H1 (cell line): ENCODE data around the gene CEACAM16. TPM values are rescaled to one million over a fixed set of nuclear protein-coding genes. Genes with fewer than 3 reads are reported as not detected.

Source experiments
- CTCF ChIA-PET: fragments of 300-600 bp; sonication (Branson Sonifier 250); formaldehyde crosslinking; loops from one replicate; lab custom pipeline; 2021; ENCODE audit not compliant: partially characterized antibody; lab: Charles Lee
- POLR2A ChIA-PET: fragments of 300-600 bp; sonication (Branson Sonifier 250); formaldehyde crosslinking; loops from one replicate; lab custom pipeline; 2021; ENCODE audit warnings: inconsistent platforms; ENCODE audit not compliant: partially characterized antibody; lab: Charles Lee
- DNase-seq, 2 experiments: peaks; one replicate each; pipeline versions ENCODE4 v3.0.0 to v3.0.0-alpha.2; 2010 to 2022; ENCODE audit warnings: low spot score in 2 of 2, low read depth in 1 of 2, mixed read lengths in 1 of 2
- FAIRE-seq: peaks from 2 replicates; lab custom pipeline; 2011; peaks lifted over from hg19 to GRCh38; lab: Jason Lieb, UNC
- H2AFZ ChIP-seq: 2 replicates; pipeline ENCODE4 v1.8.1; 2012; ENCODE audit warnings: low read length, inconsistent platforms
- H2AK5ac ChIP-seq: 2 replicates; pipeline ENCODE4 v1.6.1; 2013; ENCODE audit warnings: low read depth, low read length
- H2BK120ac ChIP-seq: replicated peaks from 2 replicates; pipeline ENCODE3; 2013; ENCODE audit warnings: low read depth, low read length, inconsistent platforms
- H2BK12ac ChIP-seq: 2 replicates; pipeline ENCODE4 v1.6.1; 2013; ENCODE audit warnings: low read depth, low read length
- H2BK15ac ChIP-seq: 2 replicates; pipeline ENCODE4 v1.6.1; 2013; ENCODE audit warnings: low read length
- H2BK20ac ChIP-seq: 2 replicates; pipeline ENCODE4 v1.6.1; 2013; ENCODE audit warnings: low read length
- H2BK5ac ChIP-seq: 2 replicates; pipeline ENCODE4 v1.6.1; 2013; ENCODE audit warnings: low read depth, low read length
- H3K14ac ChIP-seq: 2 replicates; pipeline ENCODE4 v1.6.1; 2013; ENCODE audit warnings: inconsistent platforms; ENCODE audit not compliant: insufficient read length
- H3K18ac ChIP-seq: 2 replicates; pipeline ENCODE4 v1.6.1; 2013; ENCODE audit warnings: low read length; ENCODE audit errors: extremely low read depth
- H3K23ac ChIP-seq: 2 replicates; pipeline ENCODE4 v1.6.1; 2013; ENCODE audit warnings: inconsistent platforms; ENCODE audit not compliant: insufficient read length
- H3K23me2 ChIP-seq: 2 replicates; pipeline ENCODE4 v1.6.1; 2013; ENCODE audit warnings: low read depth, low read length
- H3K27ac ChIP-seq: 2 replicates; pipeline ENCODE4 v1.6.1; 2011; ENCODE audit warnings: low read depth, low read length, inconsistent platforms
- H3K27me3 ChIP-seq, 4 experiments: replicated peaks in 1 of 4; 1 replicate in 1 of 4; 2 replicates in 3 of 4; pipeline versions ENCODE4 v1.6.1 to v1.8.1; 2011 to 2013; ENCODE audit warnings: low read length in 3 of 4, mild to moderate bottlenecking in 3 of 4, inconsistent platforms in 2 of 4, mixed read lengths in 2 of 4, moderate library complexity in 1 of 4; ENCODE audit not compliant: control insufficient read depth in 3 of 4, insufficient read depth in 3 of 4; ENCODE audit errors: extremely low read depth in 1 of 4
- H3K36me3 ChIP-seq, 4 experiments: 2 replicates each; pipeline versions ENCODE4 v1.6.1 to v1.8.1; 2011 to 2013; ENCODE audit warnings: mild to moderate bottlenecking in 4 of 4, low read length in 3 of 4, moderate library complexity in 2 of 4, control low read depth in 1 of 4, inconsistent platforms in 1 of 4; ENCODE audit not compliant: insufficient read depth in 4 of 4, control insufficient read depth in 2 of 4
- H3K4ac ChIP-seq: replicated peaks from 2 replicates; pipeline ENCODE3; 2013; ENCODE audit warnings: low read length, low read depth, mixed read lengths, inconsistent platforms; ENCODE audit not compliant: insufficient read length
- H3K4me1 ChIP-seq, 4 experiments: replicated peaks in 1 of 4; 1 replicate in 1 of 4; 2 replicates in 3 of 4; pipeline versions ENCODE4 v1.6.1 to v1.8.1; 2011 to 2013; ENCODE audit warnings: low read length in 3 of 4, inconsistent platforms in 2 of 4, mixed read lengths in 1 of 4; ENCODE audit not compliant: insufficient read depth in 4 of 4, control insufficient read depth in 3 of 4
- H3K4me2 ChIP-seq, 2 experiments: 2 replicates each; pipeline versions ENCODE4 v1.6.1 to v1.8.1; 2011 to 2013; ENCODE audit warnings: low read depth in 2 of 2, low read length in 2 of 2, control low read depth in 1 of 2, inconsistent platforms in 1 of 2, mild to moderate bottlenecking in 1 of 2; ENCODE audit not compliant: insufficient read depth in 1 of 2
- H3K4me3 ChIP-seq, 4 experiments: fragments of 200-600, 300-600 bp in 1 of 4; sonication (generic), shearing (Covaris generic), sonication (Bioruptor Twin) in 1 of 4; 2 replicates each; pipeline versions ENCODE4 v1.5.1 to v1.8.1; 2011 to 2016; ENCODE audit warnings: low read length in 4 of 4, low read depth in 3 of 4, control low read depth in 2 of 4, inconsistent platforms in 2 of 4, mild to moderate bottlenecking in 2 of 4, mixed read lengths in 1 of 4, moderate library complexity in 1 of 4; ENCODE audit not compliant: insufficient read depth in 2 of 4; ENCODE audit errors: extremely low read depth in 1 of 4
- H3K56ac ChIP-seq: replicated peaks from 2 replicates; pipeline ENCODE3; 2013; ENCODE audit warnings: low read depth, mild to moderate bottlenecking, mixed read lengths, low read length, inconsistent platforms; ENCODE audit not compliant: insufficient read length
- H3K79me1 ChIP-seq: 2 replicates; pipeline ENCODE4 v1.6.1; 2013; ENCODE audit warnings: low read depth, low read length, control low read depth
- H3K79me2 ChIP-seq, 2 experiments: 2 replicates each; pipeline versions ENCODE4 v1.6.1 to v1.8.1; 2012 to 2013; ENCODE audit warnings: low read length in 2 of 2, mild to moderate bottlenecking in 2 of 2, inconsistent platforms in 1 of 2; ENCODE audit not compliant: insufficient read depth in 2 of 2, control insufficient read depth in 1 of 2
- H3K9ac ChIP-seq, 4 experiments: replicated peaks in 1 of 4; 1 replicate in 1 of 4; 2 replicates in 3 of 4; pipeline versions ENCODE4 v1.6.1 to v1.8.1; 2011 to 2013; ENCODE audit warnings: low read depth in 3 of 4, low read length in 3 of 4, control low read depth in 2 of 4, mild to moderate bottlenecking in 2 of 4, moderate library complexity in 2 of 4, inconsistent platforms in 1 of 4; ENCODE audit errors: extremely low read depth in 1 of 4
- H3K9me3 ChIP-seq, 2 experiments: 2 replicates each; pipeline versions ENCODE4 v1.6.1 to v1.8.1; 2012 to 2013; ENCODE audit warnings: mild to moderate bottlenecking in 2 of 2, moderate library complexity in 2 of 2, control low read depth in 1 of 2, inconsistent platforms in 1 of 2, low read depth in 1 of 2, low read length in 1 of 2, mixed read lengths in 1 of 2; ENCODE audit not compliant: insufficient read depth in 2 of 2
- H4K20me1 ChIP-seq, 2 experiments: replicated peaks in 1 of 2; 2 replicates each; pipeline versions ENCODE3 to v1.8.1; 2011 to 2013; ENCODE audit warnings: inconsistent platforms in 2 of 2, low read length in 2 of 2, mild to moderate bottlenecking in 1 of 2; ENCODE audit not compliant: insufficient read depth in 2 of 2, control insufficient read depth in 1 of 2
- H4K5ac ChIP-seq: 2 replicates; pipeline ENCODE4 v1.6.1; 2013; ENCODE audit warnings: low read length, low read depth, mixed read lengths, inconsistent platforms; ENCODE audit not compliant: insufficient read length
- H4K8ac ChIP-seq: 2 replicates; pipeline ENCODE4 v1.8.0; 2013; ENCODE audit warnings: mild to moderate bottlenecking, moderate library complexity, low read length, inconsistent platforms; ENCODE audit not compliant: insufficient read depth; ENCODE audit errors: extremely low read depth
- H4K91ac ChIP-seq: replicated peaks from 2 replicates; pipeline ENCODE3; 2013; ENCODE audit warnings: low read length, mixed read lengths, inconsistent platforms; ENCODE audit not compliant: insufficient read length
- BACH1 ChIP-seq: IDR thresholded peaks from 2 replicates; pipeline ENCODE4 v1.6.1; 2012; ENCODE audit warnings: low read length, improper control_type of control experiment
- CREB1 ChIP-seq: IDR thresholded peaks from 2 replicates; pipeline ENCODE4 v1.6.1; 2012; ENCODE audit warnings: inconsistent platforms
- EZH2 ChIP-seq: fragments of 200-600 bp; sonication (generic); IDR thresholded peaks from 2 replicates; pipeline ENCODE4 v1.7.1; 2012; ENCODE audit warnings: low read depth, mild to moderate bottlenecking, moderate library complexity, low read length, inconsistent platforms; ENCODE audit not compliant: severe bottlenecking
- GABPA ChIP-seq: IDR thresholded peaks from 2 replicates; pipeline ENCODE4 v1.6.1; 2011; ENCODE audit warnings: mild to moderate bottlenecking, low read length, moderate library complexity, borderline replicate concordance; ENCODE audit not compliant: insufficient read depth
- JUND ChIP-seq: IDR thresholded peaks from 2 replicates; pipeline ENCODE4 v1.6.1; 2011; ENCODE audit warnings: mild to moderate bottlenecking, improper control_type of control experiment, low read length
- MAX ChIP-seq: IDR thresholded peaks from 2 replicates; pipeline ENCODE4 v1.6.1; 2012; ENCODE audit warnings: inconsistent platforms
- SUZ12 ChIP-seq: fragments of 200-600 bp; sonication (generic); IDR thresholded peaks from 2 replicates; pipeline ENCODE4 v1.6.1; 2012; ENCODE audit warnings: mild to moderate bottlenecking, inconsistent platforms, low read length, moderate library complexity, mixed read lengths
- WGBS, 2 experiments: shearing (Covaris generic) in 1 of 2; methylation state at CpG; one replicate each; pipeline versions ENCODE4 v1.1.6 to v1.1.7; 2013 to 2015; ENCODE audit warnings: low lambda C conversion rate in 2 of 2, mixed read lengths in 2 of 2, inconsistent platforms in 1 of 2, low coverage in 1 of 2, missing lambda C conversion rate in 1 of 2; ENCODE audit not compliant: insufficient replicate concordance in 2 of 2, insufficient coverage in 1 of 2, insufficient read length in 1 of 2; ENCODE audit errors: extremely low coverage in 1 of 2, missing lambda C conversion rate in 1 of 2; 5-methylcytosine and 5-hydroxymethylcytosine counted together
- polyA plus RNA-seq, 7 experiments: library from polyadenylated mRNA; depleted of rRNA in 3 of 7; stranded (reverse) in 5 of 7; unstranded in 2 of 7; fragments of >200 nt in 5 of 7; fragments of 200-250 nt in 2 of 7; gene quantifications; 1 replicate in 5 of 7; 2 replicates in 1 of 7; 4 replicates in 1 of 7; pipeline versions ENCODE4 v1.2.1 to v1.2.3, GENCODE V29; 2011 to 2013; ENCODE audit warnings: missing spikeins in 2 of 7, mixed read lengths in 2 of 7
- total RNA-seq: library from RNA; stranded (reverse); fragmentation: NEBNext Ultra II Directional; extraction: Animal tissue kit (Norgen Biotek cat#: 25700); gene quantifications from 2 replicates; pipeline ENCODE4 v1.2.1, GENCODE V29; 2021

CEACAM16 gene
- total and polyA plus RNA-seq, 2 of the 8 experiments (the other 6 are each of a cell fraction or from before 2014, with no cell fraction given), result not detected

GRCh38 chr19:44752123-44752815, 53.3 kb downstream of the CEACAM16 start:
- Histone ChIP-seq H3K9me3 (no peaks in the 10 kb centered on the region), H3K4ac (no peak overlapping the region), H3K9ac (no peak overlapping the region), H3K79me2 (no peaks in the 10 kb centered on the region), H3K79me1 (no peaks in the 10 kb centered on the region), H2AFZ (no peak overlapping the region), H4K5ac (no peak overlapping the region), H4K8ac (no peak overlapping the region), H2BK15ac (no peak overlapping the region), H2BK5ac (no peak overlapping the region), H3K18ac (no peak overlapping the region), H3K14ac (no peak overlapping the region), H3K23ac (no peak overlapping the region), H3K27me3 (peaks cover 37 to 83% (median 68%) of the 10 kb centered on the region in 4 experiments), H3K4me3 (no peak overlapping the region), H3K36me3 (no peaks in the 10 kb centered on the region), H4K20me1 (peaks cover 0 to 6% of the 10 kb centered on the region in 2 experiments), H2AK5ac (no peak overlapping the region), H4K91ac (no peak overlapping the region), H3K27ac (no peak overlapping the region), H2BK20ac (no peak overlapping the region), H2BK12ac (no peak overlapping the region), H3K4me1 (peaks cover 11 to 31% (median 15%) of the 10 kb centered on the region in 4 experiments), H2BK120ac (no peak overlapping the region), H3K56ac (no peak overlapping the region), H3K23me2 (peaks cover 22% of the 10 kb centered on the region), H3K4me2 (peak overlapping the region; percentile 73 to 96; a peak in 2 of 4 replicates)
- 87% methylated on average over 7 of the region's 8 CpGs; no CpG with 5 or more reads in 1 of the 2 experiments for WGBS, 2 experiments
- FAIRE-seq (no peak), DNase-seq (no peak)
- ChIA-PET POLR2A (interaction anchor here (1.7 kb wide), 2 partner anchors 24 to 28 kb away, joined by 4 to 6 read pairs; no protein-coding TSS in a partner anchor), CTCF (interaction anchor here (1.1 to 4.0 kb wide), 6 partner anchors 13 to 30 kb away, joined by 3 to 32 read pairs (median 7); no protein-coding TSS in a partner anchor)
- TF ChIP-seq SUZ12 (no peak), BACH1 (no peak), JUND (no peak), EZH2 (no peak), MAX (no peak), GABPA (no peak), CREB1 (no peak)
